SU-DHL-6 (cell line): ENCODE results near the gene SOX30.

Experiments
- EZH2phosphoT487 ChIP-seq: fragments of 200-600 bp; sonication (generic), shearing (Covaris generic); conservative IDR thresholded peaks from 2 replicates; pipeline ENCODE4 v1.6.1; 2018; ENCODE audit warnings: mild to moderate bottlenecking, antibody characterized with exemption, low read length, moderate library complexity, mixed read lengths
- TF ChIP-seq, protein P1 (sequence below): fragments of 200-600 bp; sonication (generic); IDR thresholded peaks from one replicate; pipeline ENCODE4 v1.5.1; 2017; ENCODE audit warnings: antibody characterized with exemption, mild to moderate bottlenecking, low read length, moderate library complexity; ENCODE audit not compliant: insufficient read depth, poor library complexity, severe bottlenecking

DNA sequence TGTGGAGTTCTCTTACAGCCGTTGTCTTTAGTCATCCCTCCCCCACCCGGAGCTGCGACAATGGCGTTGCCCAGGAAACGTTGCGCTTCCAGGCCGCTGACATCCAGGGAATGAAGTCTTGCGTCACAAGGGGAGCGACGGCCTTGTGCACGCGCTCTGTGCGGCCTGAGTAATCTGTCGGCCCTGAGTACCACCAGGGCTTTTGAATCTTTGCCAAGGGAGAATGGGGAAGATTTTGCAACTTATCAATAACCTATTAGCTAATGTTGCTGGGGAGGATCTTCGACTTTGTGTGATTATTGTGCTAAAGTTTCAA, at the start of gene SOX30:
- TF ChIP-seq, protein P1, sequence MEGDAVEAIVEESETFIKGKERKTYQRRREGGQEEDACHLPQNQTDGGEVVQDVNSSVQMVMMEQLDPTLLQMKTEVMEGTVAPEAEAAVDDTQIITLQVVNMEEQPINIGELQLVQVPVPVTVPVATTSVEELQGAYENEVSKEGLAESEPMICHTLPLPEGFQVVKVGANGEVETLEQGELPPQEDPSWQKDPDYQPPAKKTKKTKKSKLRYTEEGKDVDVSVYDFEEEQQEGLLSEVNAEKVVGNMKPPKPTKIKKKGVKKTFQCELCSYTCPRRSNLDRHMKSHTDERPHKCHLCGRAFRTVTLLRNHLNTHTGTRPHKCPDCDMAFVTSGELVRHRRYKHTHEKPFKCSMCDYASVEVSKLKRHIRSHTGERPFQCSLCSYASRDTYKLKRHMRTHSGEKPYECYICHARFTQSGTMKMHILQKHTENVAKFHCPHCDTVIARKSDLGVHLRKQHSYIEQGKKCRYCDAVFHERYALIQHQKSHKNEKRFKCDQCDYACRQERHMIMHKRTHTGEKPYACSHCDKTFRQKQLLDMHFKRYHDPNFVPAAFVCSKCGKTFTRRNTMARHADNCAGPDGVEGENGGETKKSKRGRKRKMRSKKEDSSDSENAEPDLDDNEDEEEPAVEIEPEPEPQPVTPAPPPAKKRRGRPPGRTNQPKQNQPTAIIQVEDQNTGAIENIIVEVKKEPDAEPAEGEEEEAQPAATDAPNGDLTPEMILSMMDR = no peak
- TF ChIP-seq EZH2phosphoT487 = no peak
